ENCODE data around the gene SLC5A10.

Gene SLC5A10

DNA sequence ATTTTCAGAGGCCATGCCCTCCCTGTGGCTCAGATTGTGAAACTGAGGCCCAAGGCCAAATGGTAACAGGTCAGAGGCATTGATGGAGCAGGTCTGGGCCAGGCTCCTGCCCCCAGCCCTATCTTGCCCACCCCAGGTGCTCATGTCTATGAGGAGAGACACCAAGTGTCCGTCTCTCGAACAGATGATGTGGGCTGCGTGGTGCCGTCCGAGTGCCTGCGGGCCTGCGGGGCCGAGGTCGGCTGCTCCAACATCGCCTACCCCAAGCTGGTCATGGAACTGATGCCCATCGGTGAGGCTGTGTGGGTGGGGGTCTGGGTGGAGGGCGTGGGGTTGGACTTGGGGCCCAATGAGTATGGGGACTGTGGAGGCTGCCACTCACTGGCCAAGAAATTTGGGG, 61.3 kb downstream of the SLC5A10 start:
- H3K4me3 ChIP-seq (replicated peaks; ENCODE audit: low read depth, low read length): no peak overlapping the region
- no peak for DNase-seq (ENCODE audit: low read depth)
- TF ChIP-seq, protein P1, sequence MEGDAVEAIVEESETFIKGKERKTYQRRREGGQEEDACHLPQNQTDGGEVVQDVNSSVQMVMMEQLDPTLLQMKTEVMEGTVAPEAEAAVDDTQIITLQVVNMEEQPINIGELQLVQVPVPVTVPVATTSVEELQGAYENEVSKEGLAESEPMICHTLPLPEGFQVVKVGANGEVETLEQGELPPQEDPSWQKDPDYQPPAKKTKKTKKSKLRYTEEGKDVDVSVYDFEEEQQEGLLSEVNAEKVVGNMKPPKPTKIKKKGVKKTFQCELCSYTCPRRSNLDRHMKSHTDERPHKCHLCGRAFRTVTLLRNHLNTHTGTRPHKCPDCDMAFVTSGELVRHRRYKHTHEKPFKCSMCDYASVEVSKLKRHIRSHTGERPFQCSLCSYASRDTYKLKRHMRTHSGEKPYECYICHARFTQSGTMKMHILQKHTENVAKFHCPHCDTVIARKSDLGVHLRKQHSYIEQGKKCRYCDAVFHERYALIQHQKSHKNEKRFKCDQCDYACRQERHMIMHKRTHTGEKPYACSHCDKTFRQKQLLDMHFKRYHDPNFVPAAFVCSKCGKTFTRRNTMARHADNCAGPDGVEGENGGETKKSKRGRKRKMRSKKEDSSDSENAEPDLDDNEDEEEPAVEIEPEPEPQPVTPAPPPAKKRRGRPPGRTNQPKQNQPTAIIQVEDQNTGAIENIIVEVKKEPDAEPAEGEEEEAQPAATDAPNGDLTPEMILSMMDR (IDR thresholded peaks at IDR 0.05; ENCODE audit: low read length, missing control alignments): no peak

GRCh38 chr17:19013806-19014627, 62.1 kb downstream of the SLC5A10 start:
- TF ChIP-seq, protein P1 (IDR thresholded peaks at IDR 0.05; ENCODE audit: low read length, missing control alignments): no peak
- DNase-seq (ENCODE audit: low read depth): no peak

DNA sequence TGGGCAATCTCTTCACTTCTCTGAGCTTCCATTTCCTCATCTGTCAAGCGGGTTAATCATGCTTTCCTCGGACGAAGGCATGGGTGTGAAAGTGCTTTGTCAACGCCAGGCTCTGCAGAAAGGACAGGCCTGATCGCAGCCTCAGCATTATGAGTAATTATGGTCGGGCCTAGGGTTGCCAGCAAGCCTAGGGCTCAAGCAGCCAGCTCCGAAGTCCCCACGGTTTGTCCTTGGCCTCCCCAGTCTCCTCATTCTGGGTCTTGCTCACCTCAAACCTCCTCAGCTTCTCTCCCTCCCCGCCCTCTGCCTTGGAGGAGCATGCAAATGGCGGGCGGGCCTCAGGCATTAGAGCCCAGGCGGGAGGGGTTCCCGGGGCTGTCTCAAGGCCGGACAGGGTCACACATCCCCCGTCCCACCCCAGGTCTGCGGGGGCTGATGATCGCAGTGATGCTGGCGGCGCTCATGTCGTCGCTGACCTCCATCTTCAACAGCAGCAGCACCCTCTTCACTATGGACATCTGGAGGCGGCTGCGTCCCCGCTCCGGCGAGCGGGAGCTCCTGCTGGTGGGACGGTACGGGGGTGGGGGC, 62.8 kb downstream of the SLC5A10 start:
- no peak overlapping the region for H3K4me3 ChIP-seq (replicated peaks; ENCODE audit: low read depth, low read length)
- no peak for DNase-seq (ENCODE audit: low read depth)
- TF ChIP-seq, protein P1 (IDR thresholded peaks at IDR 0.05; ENCODE audit: low read length, missing control alignments): no peak

More at GRCh38 chr17:19013806-19014627, 62.1 kb downstream of the SLC5A10 start:
- H3K4me3 ChIP-seq (replicated peaks; ENCODE audit: low read depth, low read length): no peak overlapping the region

DNA sequence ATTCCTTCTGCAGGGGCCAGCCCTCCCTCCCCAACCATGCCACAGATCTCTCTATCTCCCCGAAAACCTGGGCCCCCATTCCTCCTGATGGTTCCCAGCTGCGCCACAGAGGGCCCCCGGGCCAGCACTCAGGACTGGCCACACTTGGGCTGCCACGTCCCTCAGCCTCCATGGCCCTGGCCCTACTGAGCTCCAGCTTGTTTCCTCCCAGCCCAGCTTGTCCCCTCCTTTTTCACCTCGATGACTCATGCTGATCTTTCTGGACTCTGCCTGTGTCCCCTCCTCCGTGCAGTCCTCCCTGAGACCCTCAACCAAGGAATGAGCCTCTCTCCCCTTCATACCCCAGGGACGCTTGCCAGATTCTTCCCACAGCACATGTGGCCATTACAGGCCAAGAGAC, 63.5 kb downstream of the SLC5A10 start:
- no peak overlapping the region for H3K4me3 ChIP-seq (replicated peaks; ENCODE audit: low read depth, low read length)
- TF ChIP-seq, protein P1 (IDR thresholded peaks at IDR 0.05; ENCODE audit: low read length, missing control alignments): no peak
- no peak for DNase-seq (ENCODE audit: low read depth)

DNA sequence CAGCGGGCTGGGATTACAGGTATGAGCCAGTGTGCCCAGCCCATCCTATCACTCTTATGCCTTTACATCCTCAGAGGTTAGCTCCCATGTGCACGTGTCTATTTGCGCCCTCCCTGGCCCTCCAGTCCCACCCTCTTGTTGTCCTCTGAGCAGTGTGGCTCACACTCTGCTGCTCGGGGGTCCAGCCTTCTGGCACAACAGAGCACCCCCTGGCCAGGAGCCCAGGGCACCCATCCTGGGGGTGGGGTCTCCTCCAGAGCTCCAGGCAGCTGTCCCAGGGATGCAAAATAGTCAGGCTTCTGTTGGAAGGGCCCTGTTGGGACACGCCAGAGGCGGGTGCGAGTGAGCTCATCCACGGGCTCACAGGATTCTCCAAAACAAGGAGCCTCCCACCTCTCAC, 64.3 kb downstream of the SLC5A10 start:
- H3K4me3 ChIP-seq (replicated peaks; ENCODE audit: low read depth, low read length): no peak overlapping the region
- no peak for DNase-seq (ENCODE audit: low read depth)
- TF ChIP-seq, protein P1 (IDR thresholded peaks at IDR 0.05; ENCODE audit: low read length, missing control alignments): no peak

DNA sequence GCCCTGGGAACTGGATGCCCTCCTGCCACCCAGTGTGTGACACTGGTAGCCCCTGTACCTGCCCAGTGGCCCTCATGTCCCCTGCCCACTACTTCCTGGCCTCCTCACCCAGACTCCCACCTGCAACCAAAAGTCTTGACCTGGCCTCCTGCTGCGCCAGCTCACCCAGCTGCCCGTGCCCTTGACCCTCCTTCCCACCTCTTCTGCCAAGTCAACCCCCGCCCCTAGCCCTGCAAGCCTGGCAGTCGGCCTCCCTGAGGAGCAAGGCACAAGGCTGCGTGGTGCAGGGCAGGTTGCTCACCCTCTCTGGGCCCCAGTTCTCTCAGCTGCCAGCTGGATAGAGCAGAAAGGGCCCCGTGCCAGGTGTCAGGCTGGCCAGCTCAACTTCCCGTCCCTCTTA, 64.9 kb downstream of the SLC5A10 start:
- no peak overlapping the region for H3K4me3 ChIP-seq (replicated peaks; ENCODE audit: low read depth, low read length)
- TF ChIP-seq, protein P1 (IDR thresholded peaks at IDR 0.05; ENCODE audit: low read length, missing control alignments): no peak
- no peak for DNase-seq (ENCODE audit: low read depth)
